Upper lobe of right lung (tissue), 1 donor: Measurements from ENCODE around the gene TICRR. TPM values are rescaled to one million over a fixed set of nuclear protein-coding genes. Genes with fewer than 3 reads are reported as not detected.

Experiments
- ATAC-seq: fragments of 200-7000 bp; cut with Tn5 transposase; one replicate; pipeline ENCODE4 v1.9.1; 2020; ENCODE audit warnings: mild to moderate bottlenecking, moderate library complexity
- DNase-seq: peaks from one replicate; pipeline ENCODE4 v3.0.0-alpha.2; 2020
- H3K27ac ChIP-seq: fragments of 200-600 bp; one replicate; pipeline ENCODE4 v1.8.0; 2022
- H3K27me3 ChIP-seq: fragments of 200-600 bp; one replicate; pipeline ENCODE4 v1.8.0; 2022; ENCODE audit warnings: mild to moderate bottlenecking
- H3K36me3 ChIP-seq: fragments of 200-600 bp; one replicate; pipeline ENCODE4 v1.8.0; 2022
- H3K4me1 ChIP-seq: fragments of 200-600 bp; one replicate; pipeline ENCODE4 v1.8.0; 2022
- H3K4me3 ChIP-seq: fragments of 200-600 bp; one replicate; pipeline ENCODE4 v1.8.0; 2022; ENCODE audit warnings: mild to moderate bottlenecking
- H3K9me3 ChIP-seq: fragments of 200-600 bp; one replicate; pipeline ENCODE4 v1.8.0; 2022
- intact Hi-C: fragments of 100-400 bp; cut with DNase I; formaldehyde crosslinking; loops from one replicate; pipeline ENCODE4 v1.11.0; 2022
- total RNA-seq: library from RNA; stranded (reverse); fragmentation: NEBNext Ultra II Directional; extraction: Animal tissue kit (Norgen Biotek cat#: 25700); gene quantifications from one replicate; pipeline ENCODE4 v1.2.1, GENCODE V29; 2021
- TF ChIP-seq, protein P1 (sequence below): fragments of 200-600 bp; IDR thresholded peaks from one replicate; pipeline ENCODE4 v1.8.0; 2022; ENCODE audit warnings: antibody characterized with exemption
- donor health status: DM: no; HTN: yes; CAD: no; lungs with severe emphysema.

Gene TICRR
- total RNA-seq, 1 donor from 2014 or later: 0.09 TPM

DNA sequence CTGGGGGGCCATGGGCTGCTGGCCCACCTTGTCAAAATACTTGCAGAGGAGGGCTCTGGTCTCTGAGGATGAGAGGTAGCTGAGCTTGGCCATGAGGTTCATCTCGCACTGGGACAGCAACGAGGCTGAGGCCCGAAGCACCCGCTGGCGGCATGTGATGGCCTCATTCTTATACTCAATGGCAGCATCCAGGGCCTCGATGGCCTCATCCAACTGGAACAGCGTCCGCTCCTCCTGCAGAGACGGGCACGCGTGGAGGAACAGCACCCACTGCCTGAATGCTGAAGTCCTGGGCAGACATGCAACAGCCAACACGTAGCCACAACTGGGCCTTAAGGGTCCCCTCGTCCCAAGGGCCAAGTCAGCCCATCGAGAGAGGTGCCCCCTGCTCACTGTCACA is 55.0 kb downstream of the TICRR start:
- no peak for ATAC-seq
- Histone ChIP-seq H3K27ac (no peak overlapping the region), H3K4me1 (no peaks in the 10 kb centered on the region), H3K9me3 (no peaks in the 10 kb centered on the region), H3K27me3 (no peaks in the 10 kb centered on the region), H3K36me3 (no peaks in the 10 kb centered on the region), H3K4me3 (no peak overlapping the region)
- intact Hi-C loops: no loop called here
- DNase-seq: no peak
- TF ChIP-seq, protein P1, sequence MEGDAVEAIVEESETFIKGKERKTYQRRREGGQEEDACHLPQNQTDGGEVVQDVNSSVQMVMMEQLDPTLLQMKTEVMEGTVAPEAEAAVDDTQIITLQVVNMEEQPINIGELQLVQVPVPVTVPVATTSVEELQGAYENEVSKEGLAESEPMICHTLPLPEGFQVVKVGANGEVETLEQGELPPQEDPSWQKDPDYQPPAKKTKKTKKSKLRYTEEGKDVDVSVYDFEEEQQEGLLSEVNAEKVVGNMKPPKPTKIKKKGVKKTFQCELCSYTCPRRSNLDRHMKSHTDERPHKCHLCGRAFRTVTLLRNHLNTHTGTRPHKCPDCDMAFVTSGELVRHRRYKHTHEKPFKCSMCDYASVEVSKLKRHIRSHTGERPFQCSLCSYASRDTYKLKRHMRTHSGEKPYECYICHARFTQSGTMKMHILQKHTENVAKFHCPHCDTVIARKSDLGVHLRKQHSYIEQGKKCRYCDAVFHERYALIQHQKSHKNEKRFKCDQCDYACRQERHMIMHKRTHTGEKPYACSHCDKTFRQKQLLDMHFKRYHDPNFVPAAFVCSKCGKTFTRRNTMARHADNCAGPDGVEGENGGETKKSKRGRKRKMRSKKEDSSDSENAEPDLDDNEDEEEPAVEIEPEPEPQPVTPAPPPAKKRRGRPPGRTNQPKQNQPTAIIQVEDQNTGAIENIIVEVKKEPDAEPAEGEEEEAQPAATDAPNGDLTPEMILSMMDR: no peak

DNA sequence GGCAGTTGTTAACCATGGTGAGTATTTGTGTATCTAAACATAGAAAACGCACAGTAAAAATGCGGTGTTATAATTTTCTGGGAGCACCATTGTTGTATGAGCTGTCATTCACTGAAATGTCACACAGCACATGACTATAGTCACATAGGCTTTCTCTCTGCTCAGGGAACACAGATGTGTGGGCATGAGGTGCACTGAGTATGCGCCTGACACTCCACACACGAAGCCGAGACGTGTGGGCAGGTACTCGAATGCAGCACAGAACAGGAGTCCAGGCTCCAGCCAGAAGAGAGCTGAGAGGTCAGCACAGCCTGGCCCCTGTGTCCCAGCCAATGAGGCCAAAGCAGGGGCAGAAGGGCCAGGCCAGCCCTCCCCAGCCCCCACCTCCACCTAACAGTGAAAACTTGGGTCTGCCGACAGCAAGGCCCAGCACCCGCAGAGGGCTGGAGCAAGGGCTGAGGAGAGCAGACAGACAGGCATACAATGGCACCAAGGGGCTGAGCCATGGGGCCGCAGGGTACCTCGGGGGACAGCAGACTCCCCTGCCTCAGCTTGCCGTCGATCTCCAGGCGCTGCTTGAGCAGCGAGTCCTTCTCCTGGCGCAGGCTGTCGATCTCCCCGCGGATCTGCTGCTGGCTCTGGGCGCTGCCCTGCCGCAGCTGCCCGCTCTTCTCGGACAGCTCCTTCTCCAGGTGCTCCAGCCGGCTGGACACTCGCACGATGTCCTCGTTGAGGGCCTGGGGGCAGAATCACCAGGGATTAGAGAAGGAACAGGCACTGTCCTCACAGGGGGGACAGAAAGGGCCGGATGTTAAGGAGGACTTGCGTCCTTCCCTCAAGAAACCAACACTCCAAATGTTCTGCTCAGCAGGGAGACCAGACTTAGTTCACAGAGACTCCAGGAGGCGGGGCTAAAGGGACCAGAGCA is 56.0 kb downstream of the TICRR start:
- no peaks in the 10 kb centered on the region for H3K36me3 ChIP-seq
- ATAC-seq (peak; percentile 8), DNase-seq (no peak)
- no peaks in the 10 kb centered on the region for H3K27me3 ChIP-seq
- no peak overlapping the region for H3K4me3 ChIP-seq
- TF ChIP-seq, protein P1: no peak
- intact Hi-C loops: no loop called here
- H3K4me1 ChIP-seq: no peaks in the 10 kb centered on the region
- no peaks in the 10 kb centered on the region for H3K9me3 ChIP-seq
- H3K27ac ChIP-seq: no peak overlapping the region

DNA sequence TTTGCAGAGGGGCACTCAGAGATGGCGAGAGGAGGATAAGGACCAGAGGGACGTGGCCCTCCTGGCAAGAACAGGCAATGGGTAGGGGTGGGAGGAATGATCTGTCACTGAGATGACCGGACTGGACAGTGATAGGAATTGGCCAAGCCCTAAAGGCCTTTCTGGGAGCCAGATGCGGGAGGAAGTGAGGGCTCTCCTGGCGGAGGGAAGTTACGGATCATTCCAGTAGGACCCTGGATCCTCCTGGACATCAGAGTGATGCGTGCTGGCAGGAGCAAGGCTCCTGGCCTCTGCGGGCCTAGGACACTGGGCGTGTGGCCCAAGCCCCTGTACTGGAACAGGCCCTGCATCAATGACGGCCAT is 56.6 kb downstream of the TICRR start:
- no peaks in the 10 kb centered on the region for H3K27me3 ChIP-seq
- intact Hi-C loops: no loop called here
- no peak for DNase-seq

DNA sequence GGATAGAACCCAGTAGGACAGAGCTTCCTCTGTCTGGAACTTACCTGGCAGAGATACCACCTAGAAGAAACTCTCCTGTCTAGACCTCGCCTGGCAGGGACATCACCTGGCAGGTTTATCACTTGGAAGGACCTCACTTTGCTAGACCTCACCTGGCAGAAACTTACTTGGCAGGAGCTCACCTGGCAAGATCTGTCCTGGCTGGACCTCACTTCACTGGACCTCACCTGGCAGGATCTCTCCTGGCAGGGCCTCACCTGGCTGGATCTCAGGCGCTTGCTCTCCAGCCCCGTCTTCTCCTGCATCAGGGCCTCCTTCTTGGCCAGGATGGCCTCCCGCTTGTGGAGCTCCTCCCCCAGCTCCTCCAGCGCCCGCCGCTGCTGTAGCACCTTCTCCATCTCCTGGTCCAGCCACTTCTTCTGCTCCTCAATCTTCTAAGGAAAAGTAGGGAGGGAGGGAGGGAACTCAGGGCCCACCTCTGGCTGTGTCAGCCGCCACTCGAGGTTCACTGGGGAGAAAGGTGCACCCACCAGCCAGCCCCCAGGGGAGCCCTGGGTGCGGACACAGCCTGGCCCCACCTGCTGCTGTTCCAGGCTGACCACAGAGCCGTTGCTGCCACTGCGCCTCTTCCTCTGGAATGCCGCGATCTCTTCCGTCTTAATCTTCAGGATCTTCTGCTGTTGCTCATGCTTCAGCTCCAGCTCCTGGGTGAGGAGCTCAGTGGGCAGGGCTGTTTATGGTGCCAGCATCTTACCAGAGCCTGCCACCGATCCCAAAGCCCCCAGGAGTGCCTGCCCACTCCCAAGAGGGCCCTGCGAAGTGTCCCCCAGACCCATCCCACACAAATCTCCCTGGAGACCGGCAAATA is 57.5 kb downstream of the TICRR start:
- intact Hi-C loops: no loop called here

More for the DNA sequence above, 56.6 kb downstream of the TICRR start:
- H3K27ac ChIP-seq: no peak overlapping the region
- H3K4me3 ChIP-seq: no peak overlapping the region
- H3K4me1 ChIP-seq: no peaks in the 10 kb centered on the region
- TF ChIP-seq, protein P1: no peak
- no peaks in the 10 kb centered on the region for H3K9me3 ChIP-seq
- no peak for ATAC-seq
- no peaks in the 10 kb centered on the region for H3K36me3 ChIP-seq

DNA sequence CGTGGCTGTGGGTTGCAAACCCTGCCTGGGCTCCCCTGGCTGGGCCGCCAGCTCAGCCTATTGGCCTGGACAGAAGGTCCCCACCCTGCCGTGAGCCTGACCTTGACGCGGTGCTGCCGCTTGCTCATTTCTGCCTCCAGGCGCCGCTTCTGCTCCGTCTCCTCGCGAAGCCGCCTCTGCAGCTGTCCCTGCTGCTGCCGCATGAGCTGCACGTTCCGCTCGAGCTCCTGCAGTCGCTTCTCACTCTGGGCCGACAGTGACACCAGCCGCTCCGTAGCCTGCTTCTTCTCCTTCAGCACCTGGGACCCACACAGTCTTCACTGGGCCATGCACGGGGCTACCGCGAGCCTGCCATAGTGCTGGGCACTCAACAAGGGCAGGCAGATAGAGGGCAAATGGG is 58.3 kb downstream of the TICRR start:
- Histone ChIP-seq H3K4me1 (no peaks in the 10 kb centered on the region), H3K4me3 (no peak overlapping the region), H3K27me3 (no peaks in the 10 kb centered on the region), H3K9me3 (no peaks in the 10 kb centered on the region), H3K36me3 (no peaks in the 10 kb centered on the region), H3K27ac (no peak overlapping the region)
- intact Hi-C loops: no loop called here
- DNase-seq (no peak), ATAC-seq (no peak)
- TF ChIP-seq, protein P1: no peak

More for the DNA sequence above, 57.5 kb downstream of the TICRR start:
- no peak for DNase-seq
- H3K9me3 ChIP-seq: no peaks in the 10 kb centered on the region
- H3K36me3 ChIP-seq: no peaks in the 10 kb centered on the region
- no peak overlapping the region for H3K27ac ChIP-seq
- no peak overlapping the region for H3K4me3 ChIP-seq
- ATAC-seq: no peak
- TF ChIP-seq, protein P1: no peak
- no peaks in the 10 kb centered on the region for H3K27me3 ChIP-seq
- no peaks in the 10 kb centered on the region for H3K4me1 ChIP-seq
